H9 (cell line): ENCODE measurements around the gene MPG. TPM values are rescaled to one million over a fixed set of nuclear protein-coding genes. Genes with fewer than 3 reads are reported as not detected.

ENCODE experiments used
- DNase-seq: peaks from one replicate; pipeline ENCODE4 v3.0.0-alpha.2; 2017
- H2AFZ ChIP-seq: one replicate; pipeline ENCODE4 v1.6.1; 2013; ENCODE audit warnings: mild to moderate bottlenecking, low read length, control low read depth, moderate library complexity
- H2AK5ac ChIP-seq: 2 replicates; pipeline ENCODE4 v1.6.1; 2013; ENCODE audit warnings: low read length, control low read depth, mixed read lengths; ENCODE audit not compliant: insufficient read length
- H2BK120ac ChIP-seq: one replicate; pipeline ENCODE4 v1.6.1; 2013; ENCODE audit warnings: low read depth, mild to moderate bottlenecking, low read length, control low read depth, inconsistent platforms; ENCODE audit not compliant: poor library complexity, severe bottlenecking
- H2BK12ac ChIP-seq: 2 replicates; pipeline ENCODE4 v1.6.1; 2013; ENCODE audit warnings: low read length, control low read depth, mixed read lengths, low read depth; ENCODE audit not compliant: insufficient read length
- H2BK15ac ChIP-seq: 2 replicates; pipeline ENCODE4 v1.6.1; 2013; ENCODE audit warnings: low read depth, low read length, control low read depth
- H2BK20ac ChIP-seq: one replicate; pipeline ENCODE4 v1.6.1; 2013; ENCODE audit warnings: low read depth, mild to moderate bottlenecking, low read length, control low read depth, inconsistent platforms; ENCODE audit not compliant: poor library complexity, severe bottlenecking
- H2BK5ac ChIP-seq: 2 replicates; pipeline ENCODE4 v1.6.1; 2013; ENCODE audit warnings: low read length, control low read depth, mixed read lengths; ENCODE audit not compliant: insufficient read length
- H3K14ac ChIP-seq: 2 replicates; pipeline ENCODE4 v1.6.1; 2013; ENCODE audit warnings: low read length, control low read depth; ENCODE audit not compliant: insufficient read depth
- H3K18ac ChIP-seq: 2 replicates; pipeline ENCODE4 v1.6.1; 2013; ENCODE audit warnings: low read depth, mild to moderate bottlenecking, mixed read lengths, low read length, control low read depth; ENCODE audit not compliant: insufficient read length
- H3K23ac ChIP-seq: 2 replicates; pipeline ENCODE4 v1.6.1; 2013; ENCODE audit warnings: low read length, control low read depth, mixed read lengths, low read depth; ENCODE audit not compliant: insufficient read length
- H3K23me2 ChIP-seq: 2 replicates; pipeline ENCODE4 v1.6.1; 2013; ENCODE audit warnings: low read depth, mild to moderate bottlenecking, mixed read lengths, low read length, control low read depth; ENCODE audit not compliant: insufficient read length, poor library complexity, severe bottlenecking
- H3K27ac ChIP-seq: 2 replicates; pipeline ENCODE4 v1.5.1; 2013; ENCODE audit warnings: low read length, control low read depth, mixed read lengths, low read depth; ENCODE audit not compliant: insufficient read length
- H3K27me3 ChIP-seq: 2 replicates; pipeline ENCODE4 v1.6.1; 2013; ENCODE audit warnings: low read length, control low read depth, inconsistent platforms; ENCODE audit not compliant: insufficient read depth
- H3K4ac ChIP-seq: 2 replicates; pipeline ENCODE4 v1.6.1; 2013; ENCODE audit warnings: low read depth, mild to moderate bottlenecking, control low read depth, inconsistent platforms, low read length, moderate library complexity
- H3K4me1 ChIP-seq: 2 replicates; pipeline ENCODE4 v1.6.1; 2013; ENCODE audit warnings: low read length, control low read depth, inconsistent platforms; ENCODE audit not compliant: insufficient read depth
- H3K4me2 ChIP-seq: 2 replicates; pipeline ENCODE4 v1.6.1; 2013; ENCODE audit warnings: low read length, control low read depth, mixed read lengths; ENCODE audit not compliant: insufficient read length, insufficient read depth
- H3K56ac ChIP-seq: 2 replicates; pipeline ENCODE4 v1.6.1; 2013; ENCODE audit warnings: low read depth, mild to moderate bottlenecking, mixed read lengths, low read length, control low read depth; ENCODE audit not compliant: insufficient read length
- H3K79me1 ChIP-seq: 2 replicates; pipeline ENCODE4 v1.6.1; 2013; ENCODE audit warnings: low read depth, mild to moderate bottlenecking, moderate library complexity, low read length, control low read depth, inconsistent platforms; ENCODE audit not compliant: insufficient read depth, poor library complexity, severe bottlenecking
- H3K79me2 ChIP-seq: 2 replicates; pipeline ENCODE4 v1.6.1; 2013; ENCODE audit warnings: low read length, control low read depth, inconsistent platforms; ENCODE audit not compliant: insufficient read depth
- H3K9ac ChIP-seq: 2 replicates; pipeline ENCODE4 v1.6.1; 2013; ENCODE audit warnings: low read length, control low read depth, mixed read lengths; ENCODE audit not compliant: insufficient read length; ENCODE audit errors: extremely low read depth
- H3K9me3 ChIP-seq: one replicate; pipeline ENCODE4 v1.6.1; 2013; ENCODE audit warnings: low read depth, low read length, inconsistent platforms; ENCODE audit not compliant: control insufficient read depth
- H3T11ph ChIP-seq: one replicate; pipeline ENCODE4 v1.6.1; 2013; ENCODE audit warnings: mild to moderate bottlenecking, low read length, control low read depth, inconsistent platforms
- H4K20me1 ChIP-seq: one replicate; pipeline ENCODE4 v1.6.1; 2013; ENCODE audit not compliant: control insufficient read depth, insufficient read length, insufficient read depth
- H4K5ac ChIP-seq: 2 replicates; pipeline ENCODE4 v1.6.1; 2013; ENCODE audit warnings: low read depth, mild to moderate bottlenecking, mixed read lengths, low read length, control low read depth; ENCODE audit not compliant: insufficient read length
- H4K8ac ChIP-seq: replicated peaks from 2 replicates; pipeline ENCODE4 v1.6.1; 2013; ENCODE audit warnings: low read length, control low read depth, mixed read lengths, low read depth; ENCODE audit not compliant: insufficient read length
- H4K91ac ChIP-seq: 2 replicates; pipeline ENCODE4 v1.6.1; 2013; ENCODE audit warnings: low read depth, mild to moderate bottlenecking, moderate library complexity, mixed read lengths, low read length, control low read depth; ENCODE audit not compliant: insufficient read length
- H3K27ac Mint-ChIP-seq, 3 experiments: 2 replicates in 2 of 3; 3 replicates in 1 of 3; pipeline ENCODE4 v1.8.0; 2020 to 2021; ENCODE audit warnings: mixed read lengths in 3 of 3, mild to moderate bottlenecking in 1 of 3, moderate library complexity in 1 of 3
- H3K27me3 Mint-ChIP-seq: 2 replicates; pipeline ENCODE4 v1.8.0; 2021; ENCODE audit warnings: low read depth, mild to moderate bottlenecking, moderate library complexity, mixed read lengths
- H3K36me3 Mint-ChIP-seq, 3 experiments: 2 replicates in 2 of 3; 3 replicates in 1 of 3; pipeline ENCODE4 v1.8.0; 2020 to 2021; ENCODE audit warnings: low read depth in 3 of 3, mixed read lengths in 3 of 3; ENCODE audit not compliant: insufficient read depth in 1 of 3
- H3K4me1 Mint-ChIP-seq, 2 experiments: 2 replicates each; pipeline ENCODE4 v1.8.0; 2020; ENCODE audit warnings: mixed read lengths in 2 of 2
- H3K4me3 Mint-ChIP-seq, 2 experiments: 2 replicates in 1 of 2; 3 replicates in 1 of 2; pipeline ENCODE4 v1.8.0; 2020 to 2021; ENCODE audit warnings: mild to moderate bottlenecking in 2 of 2, mixed read lengths in 2 of 2, moderate library complexity in 1 of 2
- H3K9me3 Mint-ChIP-seq, 2 experiments: 2 replicates in 1 of 2; 3 replicates in 1 of 2; pipeline ENCODE4 v1.8.0; 2020; ENCODE audit warnings: mild to moderate bottlenecking in 2 of 2, mixed read lengths in 2 of 2, moderate library complexity in 1 of 2
- CTCF ChIP-seq: fragments of 200-600 bp; sonication (generic); conservative IDR thresholded peaks from 3 replicates; pipeline ENCODE4 v1.8.0; 2021; ENCODE audit warnings: antibody characterized with exemption, mild to moderate bottlenecking
- WGBS: extraction: QIAGEN DNeasy Blood & Tissue Kit; methylation state at CpG from one replicate; pipeline ENCODE4 v1.1.7; 2013; ENCODE audit warnings: missing lambda C conversion rate, low lambda C conversion rate, mixed read lengths; ENCODE audit not compliant: insufficient read length; ENCODE audit errors: extremely low coverage; 5-methylcytosine and 5-hydroxymethylcytosine counted together
- total RNA-seq: library from RNA; stranded (reverse); gene quantifications from 2 replicates; pipeline ENCODE4 v1.2.1, GENCODE V29; 2021

The MPG gene
- total RNA-seq, 1 experiment from 2014 or later, result 39.1 TPM

GRCh38 chr16:42069-42457, 36.0 kb upstream of the MPG start:
- H3K4me1 ChIP-seq, result no peaks in the 10 kb centered on the region
- H4K5ac ChIP-seq, result no peak overlapping the region
- no peak overlapping the region for H3K14ac ChIP-seq
- no CpG with 5 or more reads among the region's 11 CpGs for WGBS
- no peaks in the 10 kb centered on the region for H4K20me1 ChIP-seq
- H3K23ac ChIP-seq, result no peak overlapping the region
- H3K9ac ChIP-seq, result no peak overlapping the region
- peaks cover 58 to 79% (median 74%) of the 10 kb centered on the region in 3 experiments for H3K36me3 Mint-ChIP-seq
- no peak overlapping the region for H4K91ac ChIP-seq
- H3K27me3 ChIP-seq, result no peaks in the 10 kb centered on the region
- no peaks in the 10 kb centered on the region for H3K79me2 ChIP-seq
- H3K4me2 ChIP-seq, result no peak overlapping the region
- no peak overlapping the region for H2AFZ ChIP-seq
- H3K79me1 ChIP-seq, result no peaks in the 10 kb centered on the region
- H3T11ph ChIP-seq, result no peak overlapping the region
- H3K27me3 Mint-ChIP-seq, result peaks cover 1% of the 10 kb centered on the region
- peaks cover 9 to 14% of the 10 kb centered on the region in 2 experiments; a peak in 4 of 5 replicates for H3K9me3 Mint-ChIP-seq
- no peak overlapping the region for H2BK12ac ChIP-seq
- no peak overlapping the region for H3K4me3 Mint-ChIP-seq
- H3K18ac ChIP-seq, result no peak overlapping the region
- H3K9me3 ChIP-seq, result peaks cover 12% of the 10 kb centered on the region
- no peak overlapping the region for H3K27ac ChIP-seq
- no peak overlapping the region for H2BK20ac ChIP-seq
- DNase-seq, result no peak
- no peak overlapping the region for H2BK15ac ChIP-seq
- H3K4ac ChIP-seq, result no peak overlapping the region
- H3K4me1 Mint-ChIP-seq, result no peaks in the 10 kb centered on the region
- TF ChIP-seq CTCF, result no peak
- no peak overlapping the region for H2BK5ac ChIP-seq
- no peak overlapping the region for H2AK5ac ChIP-seq
- H4K8ac ChIP-seq, result no peak overlapping the region
- H3K23me2 ChIP-seq, result no peaks in the 10 kb centered on the region
- H3K56ac ChIP-seq, result no peak overlapping the region
- H2BK120ac ChIP-seq, result no peak overlapping the region
- H3K27ac Mint-ChIP-seq, result peak overlapping the region in 1 of 3 experiments; percentile 6; a peak in 1 of 7 replicates
